ENCODE results near the gene LYZL1.
A peak's percentile ranks its signal among the peaks of the same experiment; 100 is the strongest.

Gene LYZL1

GRCh38 chr10:29353887-29354561 lies 65.2 kb downstream of the LYZL1 start:
- 94% methylated on average over 3 of the region's 3 CpGs for WGBS
- Histone ChIP-seq H3K9ac (ENCODE audit: low read length) (no peak overlapping the region), H3K79me1 (replicated peaks; ENCODE audit: low read length, poor library complexity, severe bottlenecking) (no peaks in the 10 kb centered on the region), H3K27ac (ENCODE audit: low read length, poor library complexity, severe bottlenecking) (no peak overlapping the region), H3K4me1 (ENCODE audit: control insufficient read depth, insufficient read depth, low read depth, low read length) (peaks cover 13% of the 10 kb centered on the region), H3K9me3 (ENCODE audit: control insufficient read depth, low read length) (no peaks in the 10 kb centered on the region), H3K14ac (ENCODE audit: low read length in 2 of 2) (no peak overlapping the region), H3K27me3 (ENCODE audit: control insufficient read depth in 1 of 2, insufficient read depth in 1 of 2, low read length in 2 of 2) (peaks cover 0 to 27% of the 10 kb centered on the region in 2 experiments), H2BK5ac (ENCODE audit: low read depth, low read length, poor library complexity, severe bottlenecking) (no peak overlapping the region), H3K36me3 (ENCODE audit: control insufficient read depth in 1 of 2, insufficient read depth in 2 of 2, low read depth in 1 of 2, low read length in 2 of 2) (no peaks in the 10 kb centered on the region), H2BK15ac (ENCODE audit: low read depth, poor library complexity, severe bottlenecking) (no peak overlapping the region), H4K8ac (ENCODE audit: low read length) (no peak overlapping the region), H2AK5ac (ENCODE audit: low read length, severe bottlenecking) (no peak overlapping the region), H3K23ac (ENCODE audit: low read length in 2 of 2) (no peak overlapping the region), H3K4ac (ENCODE audit: low read depth in 1 of 2, low read length in 2 of 2) (no peak overlapping the region), H2BK12ac (ENCODE audit: low read length in 2 of 2) (no peak overlapping the region), H3K4me2 (ENCODE audit: low read length, poor library complexity, severe bottlenecking) (no peak overlapping the region), H2BK120ac (ENCODE audit: low read depth, low read length) (no peak overlapping the region), H2AFZ (ENCODE audit: low read depth, low read length) (no peak overlapping the region), H3K4me3 (ENCODE audit: insufficient read depth in 1 of 2, low read depth in 1 of 2, low read length in 2 of 2) (no peak overlapping the region), H3K18ac (ENCODE audit: low read depth in 1 of 2, low read length in 2 of 2) (no peak overlapping the region), H4K91ac (ENCODE audit: low read length) (no peak overlapping the region)
- DNase-seq: no peak

GRCh38 chr10:29355411-29355991 lies 66.6 kb downstream of the LYZL1 start:
- no peak overlapping the region for H2BK120ac ChIP-seq (ENCODE audit: low read depth, low read length)
- H3K79me1 ChIP-seq (replicated peaks; ENCODE audit: low read length, poor library complexity, severe bottlenecking): no peaks in the 10 kb centered on the region
- H2AK5ac ChIP-seq (ENCODE audit: low read length, severe bottlenecking): no peak overlapping the region
- H4K91ac ChIP-seq (ENCODE audit: low read length): no peak overlapping the region
- H3K4me3 ChIP-seq (ENCODE audit: insufficient read depth in 1 of 2, low read depth in 1 of 2, low read length in 2 of 2): no peak overlapping the region
- peaks cover 14% of the 10 kb centered on the region for H3K4me1 ChIP-seq (ENCODE audit: control insufficient read depth, insufficient read depth, low read depth, low read length)
- no peak overlapping the region for H3K14ac ChIP-seq (ENCODE audit: low read length in 2 of 2)
- no peak overlapping the region for H2BK15ac ChIP-seq (ENCODE audit: low read depth, poor library complexity, severe bottlenecking)
- no peak overlapping the region for H3K9ac ChIP-seq (ENCODE audit: low read length)
- H2BK12ac ChIP-seq (ENCODE audit: low read length in 2 of 2): no peak overlapping the region
- H2AFZ ChIP-seq (ENCODE audit: low read depth, low read length): no peak overlapping the region
- no peak overlapping the region for H3K18ac ChIP-seq (ENCODE audit: low read depth in 1 of 2, low read length in 2 of 2)
- 74% methylated on average over 6 of the region's 6 CpGs for WGBS
- H3K4ac ChIP-seq (ENCODE audit: low read depth in 1 of 2, low read length in 2 of 2): no peak overlapping the region
- DNase-seq: no peak
- no peak overlapping the region for H3K27ac ChIP-seq (ENCODE audit: low read length, poor library complexity, severe bottlenecking)
- no peaks in the 10 kb centered on the region for H3K9me3 ChIP-seq (ENCODE audit: control insufficient read depth, low read length)
- H3K23ac ChIP-seq (ENCODE audit: low read length in 2 of 2): no peak overlapping the region
- peaks cover 0 to 27% of the 10 kb centered on the region in 2 experiments for H3K27me3 ChIP-seq (ENCODE audit: control insufficient read depth in 1 of 2, insufficient read depth in 1 of 2, low read length in 2 of 2)
- H2BK5ac ChIP-seq (ENCODE audit: low read depth, low read length, poor library complexity, severe bottlenecking): no peak overlapping the region
- H4K8ac ChIP-seq (ENCODE audit: low read length): no peak overlapping the region
- H3K4me2 ChIP-seq (ENCODE audit: low read length, poor library complexity, severe bottlenecking): no peak overlapping the region
- H3K36me3 ChIP-seq (ENCODE audit: control insufficient read depth in 1 of 2, insufficient read depth in 2 of 2, low read depth in 1 of 2, low read length in 2 of 2): no peaks in the 10 kb centered on the region

GRCh38 chr10:29356931-29357330 lies 68.1 kb downstream of the LYZL1 start:
- Histone ChIP-seq H4K91ac (ENCODE audit: low read length) (no peak overlapping the region), H3K18ac (ENCODE audit: low read depth in 1 of 2, low read length in 2 of 2) (peak overlapping the region in 1 of 2 experiments; percentile 34), H4K8ac (ENCODE audit: low read length) (no peak overlapping the region), H2BK12ac (ENCODE audit: low read length in 2 of 2) (no peak overlapping the region), H3K4ac (ENCODE audit: low read depth in 1 of 2, low read length in 2 of 2) (no peak overlapping the region), H3K9ac (ENCODE audit: low read length) (no peak overlapping the region), H3K4me3 (ENCODE audit: insufficient read depth in 1 of 2, low read depth in 1 of 2, low read length in 2 of 2) (no peak overlapping the region), H3K4me2 (ENCODE audit: low read length, poor library complexity, severe bottlenecking) (no peak overlapping the region), H3K9me3 (ENCODE audit: control insufficient read depth, low read length) (no peaks in the 10 kb centered on the region), H2BK5ac (ENCODE audit: low read depth, low read length, poor library complexity, severe bottlenecking) (no peak overlapping the region), H3K27me3 (ENCODE audit: control insufficient read depth in 1 of 2, insufficient read depth in 1 of 2, low read length in 2 of 2) (peaks cover 0 to 21% of the 10 kb centered on the region in 2 experiments), H2AK5ac (ENCODE audit: low read length, severe bottlenecking) (peak overlapping the region; percentile 81), H3K79me1 (replicated peaks; ENCODE audit: low read length, poor library complexity, severe bottlenecking) (no peaks in the 10 kb centered on the region), H3K4me1 (ENCODE audit: control insufficient read depth, insufficient read depth, low read depth, low read length) (peaks cover 14% of the 10 kb centered on the region), H2BK120ac (ENCODE audit: low read depth, low read length) (no peak overlapping the region), H3K36me3 (ENCODE audit: control insufficient read depth in 1 of 2, insufficient read depth in 2 of 2, low read depth in 1 of 2, low read length in 2 of 2) (no peaks in the 10 kb centered on the region), H3K14ac (ENCODE audit: low read length in 2 of 2) (no peak overlapping the region), H2BK15ac (ENCODE audit: low read depth, poor library complexity, severe bottlenecking) (no peak overlapping the region), H3K27ac (ENCODE audit: low read length, poor library complexity, severe bottlenecking) (no peak overlapping the region), H3K23ac (ENCODE audit: low read length in 2 of 2) (no peak overlapping the region), H2AFZ (ENCODE audit: low read depth, low read length) (no peak overlapping the region)
- DNase-seq: no peak
- 98% methylated on average over 2 of the region's 2 CpGs for WGBS

GRCh38 chr10:29358010-29358616 lies 69.2 kb downstream of the LYZL1 start:
- H3K27ac ChIP-seq (ENCODE audit: low read length, poor library complexity, severe bottlenecking): no peak overlapping the region
- H3K79me1 ChIP-seq (replicated peaks; ENCODE audit: low read length, poor library complexity, severe bottlenecking): no peaks in the 10 kb centered on the region
- no peak overlapping the region for H2AFZ ChIP-seq (ENCODE audit: low read depth, low read length)
- no peak overlapping the region for H3K4me2 ChIP-seq (ENCODE audit: low read length, poor library complexity, severe bottlenecking)
- peaks cover 14% of the 10 kb centered on the region for H3K4me1 ChIP-seq (ENCODE audit: control insufficient read depth, insufficient read depth, low read depth, low read length)
- H3K18ac ChIP-seq (ENCODE audit: low read depth in 1 of 2, low read length in 2 of 2): no peak overlapping the region
- no peak overlapping the region for H3K23ac ChIP-seq (ENCODE audit: low read length in 2 of 2)
- H3K4ac ChIP-seq (ENCODE audit: low read depth in 1 of 2, low read length in 2 of 2): no peak overlapping the region
- H2AK5ac ChIP-seq (ENCODE audit: low read length, severe bottlenecking): peak overlapping the region; percentile 37
- peaks cover 0 to 15% of the 10 kb centered on the region in 2 experiments for H3K27me3 ChIP-seq (ENCODE audit: control insufficient read depth in 1 of 2, insufficient read depth in 1 of 2, low read length in 2 of 2)
- H4K8ac ChIP-seq (ENCODE audit: low read length): no peak overlapping the region
- DNase-seq: no peak
- no peak overlapping the region for H2BK5ac ChIP-seq (ENCODE audit: low read depth, low read length, poor library complexity, severe bottlenecking)
- H3K36me3 ChIP-seq (ENCODE audit: control insufficient read depth in 1 of 2, insufficient read depth in 2 of 2, low read depth in 1 of 2, low read length in 2 of 2): no peaks in the 10 kb centered on the region
- 76% methylated on average over 12 of the region's 12 CpGs for WGBS
- no peak overlapping the region for H2BK15ac ChIP-seq (ENCODE audit: low read depth, poor library complexity, severe bottlenecking)
- H3K9me3 ChIP-seq (ENCODE audit: control insufficient read depth, low read length): no peaks in the 10 kb centered on the region
- no peak overlapping the region for H3K4me3 ChIP-seq (ENCODE audit: insufficient read depth in 1 of 2, low read depth in 1 of 2, low read length in 2 of 2)
- no peak overlapping the region for H4K91ac ChIP-seq (ENCODE audit: low read length)
- no peak overlapping the region for H3K9ac ChIP-seq (ENCODE audit: low read length)
- no peak overlapping the region for H3K14ac ChIP-seq (ENCODE audit: low read length in 2 of 2)
- H2BK120ac ChIP-seq (ENCODE audit: low read depth, low read length): no peak overlapping the region
- no peak overlapping the region for H2BK12ac ChIP-seq (ENCODE audit: low read length in 2 of 2)

Measured in mesenchymal stem cell (in vitro differentiated cells and primary cell).